CD4-positive, alpha-beta T cell treated with Interleukin-4 for 1 hour (primary cell): ENCODE data around the gene VIPR2.
A peak's percentile ranks its signal among the peaks of the same experiment; 100 is the strongest.

Experiments
- DNase-seq, 2 donors: peaks; one replicate each; pipeline ENCODE4 v3.0.0-alpha.2; 2020 to 2022

The VIPR2 gene

GRCh38 chr7:159035571-159036073, 109.0 kb downstream of the VIPR2 start:
- peak in 1 of 2 donors; percentile 8 for DNase-seq

- DNase-seq = no peak
Observed at GRCh38 chr7:159034988-159035387, 109.7 kb downstream of the VIPR2 start.

GRCh38 chr7:159034394-159034793, 110.3 kb downstream of the VIPR2 start:
- no peak for DNase-seq

GRCh38 chr7:159033956-159034355, 110.7 kb downstream of the VIPR2 start:
- DNase-seq = no peak

GRCh38 chr7:159033473-159033825, 111.2 kb downstream of the VIPR2 start:
- no peak for DNase-seq

- peak in 1 of 2 donors; percentile 4 for DNase-seq
Observed at GRCh38 chr7:159032753-159033472, 111.8 kb downstream of the VIPR2 start.

- DNase-seq = no peak
Observed at GRCh38 chr7:159032322-159032721, 112.3 kb downstream of the VIPR2 start.

GRCh38 chr7:159031750-159032149, 112.9 kb downstream of the VIPR2 start:
- DNase-seq = no peak

GRCh38 chr7:159031135-159031701, 113.4 kb downstream of the VIPR2 start:
- DNase-seq = peak in 1 of 2 donors; percentile 6

GRCh38 chr7:159030490-159031134, 114.1 kb downstream of the VIPR2 start:
- peak in 1 of 2 donors; percentile 9 for DNase-seq

GRCh38 chr7:159028508-159029401, 115.9 kb downstream of the VIPR2 start:
- peak in 1 of 2 donors; percentile 9 for DNase-seq

GRCh38 chr7:159027789-159028507, 116.7 kb downstream of the VIPR2 start:
- peak in 1 of 2 donors; percentile 8 for DNase-seq

- no peak for DNase-seq
Observed at GRCh38 chr7:159027056-159027788, 117.4 kb downstream of the VIPR2 start.

- DNase-seq = peak in 1 of 2 donors; percentile 11
Observed at GRCh38 chr7:159026271-159027055, 118.2 kb downstream of the VIPR2 start.

- DNase-seq = no peak
Observed at GRCh38 chr7:159025161-159025779, 119.4 kb downstream of the VIPR2 start.

GRCh38 chr7:159024280-159024951, 120.3 kb downstream of the VIPR2 start:
- DNase-seq = peak in 1 of 2 donors; percentile 8

GRCh38 chr7:159023746-159024145, 120.9 kb downstream of the VIPR2 start:
- DNase-seq = no peak

- no peak for DNase-seq
Observed at GRCh38 chr7:159023206-159023605, 121.5 kb downstream of the VIPR2 start.

- DNase-seq = no peak
Observed at GRCh38 chr7:159022238-159022993, 122.3 kb downstream of the VIPR2 start.
